CD4-positive, alpha-beta T cell treated with Interferon alpha-2 for 1 hour (primary cell): ENCODE data around the gene CEP104.
A peak's percentile ranks its signal among the peaks of the same experiment; 100 is the strongest.

ENCODE experiments used
- DNase-seq, 2 donors: peaks; one replicate each; pipeline ENCODE4 v3.0.0-alpha.2; 2020 to 2022

The CEP104 gene

GRCh38 chr1:3893190-3893589 is 36.2 kb upstream of the CEP104 start:
- DNase-seq = no peak

GRCh38 chr1:3892748-3893147 is 35.7 kb upstream of the CEP104 start:
- no peak for DNase-seq

- DNase-seq = no peak
Measured at GRCh38 chr1:3891329-3891865, 34.4 kb upstream of the CEP104 start.

GRCh38 chr1:3890389-3891328 is 33.6 kb upstream of the CEP104 start:
- DNase-seq = peak; percentile 37 to 72

DNA sequence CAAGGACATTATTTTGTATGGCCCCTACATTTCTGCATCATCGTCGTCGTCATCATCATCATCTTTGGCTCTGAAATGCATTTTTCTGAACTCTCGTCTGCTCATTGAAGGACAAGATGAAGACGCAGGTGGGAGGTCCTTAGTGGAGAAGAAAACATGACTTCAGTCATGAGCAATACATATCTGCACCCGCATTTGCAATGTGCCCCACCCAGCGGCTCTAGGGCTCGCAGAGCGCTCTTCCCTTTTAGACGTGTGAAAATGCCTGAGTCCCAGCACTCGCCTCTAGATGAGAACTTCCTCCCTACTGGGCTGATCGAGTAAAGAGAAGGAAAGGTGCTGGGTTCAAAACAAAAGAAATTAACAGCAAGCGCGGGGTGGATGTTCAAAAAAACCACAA is 32.9 kb upstream of the CEP104 start:
- peak; percentile 30 to 56 for DNase-seq

GRCh38 chr1:3888301-3888700 is 31.3 kb upstream of the CEP104 start:
- no peak for DNase-seq

GRCh38 chr1:3886691-3887090 is 29.7 kb upstream of the CEP104 start:
- no peak for DNase-seq

DNA sequence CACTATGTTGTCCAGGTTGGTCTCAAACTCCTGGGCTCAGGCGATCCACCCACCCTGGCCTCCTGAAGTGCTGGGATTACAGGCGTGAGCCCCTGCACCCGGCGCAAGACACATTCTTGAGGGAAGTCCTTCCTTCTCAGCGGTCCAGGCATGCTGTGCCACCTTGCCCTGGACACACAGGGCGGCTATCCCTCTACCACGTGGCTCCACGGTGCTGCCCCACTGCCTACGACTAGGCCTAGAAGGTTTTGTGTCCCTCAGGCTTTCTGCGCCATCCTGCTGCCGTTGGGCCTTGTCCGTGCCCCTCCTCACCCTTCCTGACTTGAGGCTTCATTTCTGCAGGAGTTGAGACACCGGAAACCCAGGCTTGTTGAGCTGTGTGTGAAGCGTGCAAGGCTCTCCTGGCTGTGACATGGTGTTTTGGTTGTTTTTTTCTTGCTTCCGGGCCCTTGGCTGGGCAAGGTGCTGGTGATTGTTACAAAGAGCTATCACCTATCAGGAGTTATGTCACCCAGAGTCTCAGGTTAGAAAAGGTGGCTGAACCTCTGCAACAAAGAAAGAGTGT is 29.2 kb upstream of the CEP104 start:
- DNase-seq = no peak

DNA sequence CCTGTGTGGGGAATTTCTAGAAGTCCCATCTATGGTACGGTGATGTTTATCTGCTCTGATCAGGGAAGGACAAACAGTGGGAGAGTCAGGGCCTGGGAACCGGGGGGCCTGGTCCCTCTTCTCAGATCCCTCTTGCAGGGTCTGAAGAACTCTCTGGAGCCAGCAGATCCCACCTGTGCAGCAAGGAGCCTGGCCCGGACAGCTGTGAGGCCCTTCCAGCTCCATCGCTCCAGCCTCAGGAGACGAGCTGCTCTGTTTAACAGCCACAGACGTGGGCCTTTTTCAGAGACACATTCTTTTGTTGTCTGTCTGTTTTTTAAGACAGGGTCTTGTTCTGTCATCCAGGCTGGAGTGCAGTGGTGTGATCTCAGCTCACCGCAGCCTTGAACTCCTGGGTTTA is 28.6 kb upstream of the CEP104 start:
- DNase-seq = no peak

DNA sequence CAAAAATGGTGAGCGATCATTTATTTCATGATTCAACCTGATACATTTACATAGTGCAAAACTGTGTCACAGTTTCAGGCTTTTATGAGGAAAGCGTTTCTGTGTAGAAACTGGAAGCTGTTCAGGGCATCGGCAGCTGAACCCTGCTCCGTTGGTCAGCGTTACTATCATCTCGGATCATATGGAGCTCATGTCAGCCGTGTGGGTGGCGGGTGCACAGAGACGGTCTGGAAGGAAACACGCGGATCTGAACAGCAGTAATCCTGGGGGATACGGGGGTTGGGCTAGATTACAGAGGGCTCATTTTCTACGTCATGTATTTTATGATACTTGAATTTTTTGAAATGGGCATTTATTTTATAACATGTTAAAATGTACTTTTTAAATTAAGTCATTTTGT is 28.0 kb upstream of the CEP104 start:
- no peak for DNase-seq

DNA sequence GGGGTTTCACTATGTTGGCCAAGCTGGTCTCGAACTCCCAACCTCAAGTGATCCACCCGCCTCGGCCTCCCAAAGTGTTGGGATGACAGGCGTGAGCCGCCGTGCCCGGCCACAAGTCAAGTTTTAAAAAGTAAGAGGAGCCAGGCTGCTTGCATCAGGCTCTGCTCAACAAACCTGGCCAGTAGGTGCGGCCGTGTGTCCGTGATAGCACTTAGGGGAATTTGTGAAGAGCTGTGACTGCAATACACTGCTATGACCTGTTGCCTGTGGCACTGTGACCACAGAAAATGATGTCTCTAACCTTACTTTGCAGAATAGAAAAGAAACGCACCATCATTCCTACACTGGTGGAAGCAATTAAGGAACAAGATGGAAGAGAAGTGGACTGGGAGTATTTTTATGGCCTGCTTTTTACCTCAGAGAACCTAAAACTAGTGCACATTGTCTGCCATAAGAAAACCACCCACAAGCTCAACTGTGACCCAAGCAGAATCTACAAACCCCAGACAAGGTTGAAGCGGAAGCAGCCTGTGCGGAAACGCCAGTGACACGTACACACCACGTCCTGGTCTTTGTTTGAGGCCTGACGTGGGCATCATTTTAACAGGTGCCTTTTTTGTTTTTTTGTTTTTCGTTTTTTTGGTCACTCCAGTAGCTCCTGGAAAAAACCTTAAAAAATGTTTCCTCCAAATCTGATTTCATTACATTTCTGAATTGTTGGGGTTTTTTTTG is 26.3 kb upstream of the CEP104 start:
- DNase-seq = peak in 1 of 2 donors; percentile 58

DNA sequence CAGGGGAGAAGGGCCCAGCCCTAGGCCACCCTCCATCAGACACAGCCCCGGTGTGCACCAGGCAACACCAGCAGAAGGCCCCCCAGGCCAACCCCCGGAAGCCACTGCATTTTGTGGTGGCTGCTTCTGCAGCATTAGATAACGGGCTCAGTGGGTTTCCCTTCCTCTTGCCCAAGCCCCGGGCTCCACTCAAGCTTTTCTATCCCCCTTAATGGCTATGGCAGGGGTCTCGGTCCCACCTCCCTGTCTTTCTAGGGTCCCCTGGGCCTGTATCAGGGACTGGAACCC is 24.1 kb upstream of the CEP104 start:
- no peak for DNase-seq

DNA sequence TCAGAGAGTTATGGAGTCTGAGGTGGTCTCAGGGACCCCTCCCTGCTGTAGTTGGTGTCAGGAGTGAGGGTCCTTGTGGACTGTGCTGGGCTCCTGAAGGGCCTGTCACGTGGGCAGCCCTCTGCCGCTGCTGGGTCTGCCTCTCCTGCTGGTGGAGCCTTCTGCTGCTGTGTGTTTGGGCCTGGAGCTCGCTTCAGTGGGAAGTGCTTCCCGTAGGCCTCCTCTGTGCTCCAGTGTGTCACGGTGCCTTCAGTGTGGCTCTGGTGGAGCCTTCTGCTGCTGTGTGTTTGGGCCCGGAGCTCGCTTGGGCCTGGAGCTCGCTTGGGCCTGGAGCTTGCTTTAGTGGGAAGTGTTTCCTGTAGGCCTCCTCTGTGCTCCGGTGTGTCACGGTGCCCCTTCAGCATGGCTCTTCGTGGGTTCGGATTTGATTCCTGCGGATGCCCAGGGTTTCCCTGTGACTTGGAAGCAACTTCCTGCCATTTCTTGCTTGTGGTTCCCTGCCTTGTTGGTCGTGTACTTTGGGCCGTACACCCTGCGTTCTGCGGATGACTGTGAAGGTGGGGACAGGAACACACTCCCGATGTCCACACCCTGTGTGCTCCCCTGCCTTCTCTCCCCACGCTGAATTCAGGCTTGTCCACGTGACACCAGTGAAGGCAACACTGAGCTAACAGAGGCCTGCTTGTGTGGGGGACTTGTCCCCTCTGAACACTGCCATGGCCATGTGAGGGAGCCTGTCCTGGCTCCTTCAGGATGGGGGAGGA is 23.6 kb upstream of the CEP104 start:
- DNase-seq = no peak

DNA sequence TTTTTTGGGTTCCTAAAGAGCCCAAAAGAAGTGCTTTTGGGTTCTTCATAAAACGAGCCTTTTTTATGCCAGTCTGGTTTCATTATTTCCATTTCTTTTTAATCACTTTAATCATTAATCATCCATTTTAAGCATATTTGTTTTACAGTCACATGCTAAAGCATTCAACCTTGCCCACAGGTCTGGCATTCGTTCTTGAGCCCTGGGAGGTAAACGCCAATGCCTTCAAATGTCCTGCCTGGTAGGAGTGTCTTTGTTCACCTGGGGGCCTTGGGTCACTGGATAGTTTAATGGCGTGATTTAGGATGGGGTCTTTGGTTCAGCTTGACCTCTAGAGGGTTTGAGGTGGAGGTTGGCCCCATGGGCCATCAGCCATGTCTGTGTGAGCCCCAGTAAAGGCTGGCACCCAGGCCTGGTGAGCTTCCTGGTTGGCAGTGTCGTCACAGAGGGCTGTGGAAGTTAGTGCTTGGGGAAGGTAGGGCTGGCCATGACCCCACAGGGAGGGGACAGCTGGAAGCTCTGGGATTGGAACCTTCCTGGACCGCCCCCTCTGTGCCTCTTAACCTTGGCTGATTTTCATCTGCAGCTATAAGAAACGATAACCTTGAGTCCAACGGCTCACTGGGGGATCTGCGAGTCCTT is 22.9 kb upstream of the CEP104 start:
- no peak for DNase-seq

GRCh38 chr1:3879099-3879498 is 22.1 kb upstream of the CEP104 start:
- no peak for DNase-seq

DNA sequence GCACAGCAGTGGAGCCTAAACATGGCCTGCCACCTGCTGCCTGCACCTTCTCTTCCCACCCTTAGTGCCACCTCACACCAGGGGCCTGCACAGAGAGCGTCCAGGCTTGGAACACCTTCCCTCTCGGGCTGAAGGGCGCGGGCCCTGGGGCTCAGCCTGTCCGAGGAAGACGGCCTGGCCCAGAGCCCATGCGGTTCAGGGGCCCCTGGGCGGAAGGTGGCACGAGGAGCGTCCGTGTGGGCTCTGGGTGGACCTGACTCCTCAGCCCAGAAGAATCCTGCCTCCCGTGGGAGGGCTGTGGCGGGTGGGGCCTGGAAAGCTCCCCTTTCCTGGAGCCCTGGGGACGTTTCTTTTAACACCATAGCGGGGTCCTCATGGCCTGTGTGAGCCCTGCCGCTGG is 19.7 kb upstream of the CEP104 start:
- DNase-seq = no peak

- DNase-seq = no peak
Measured at GRCh38 chr1:3874736-3875135, 17.7 kb upstream of the CEP104 start.

- DNase-seq = no peak
Measured at GRCh38 chr1:3872546-3872945, 15.5 kb upstream of the CEP104 start.

DNA sequence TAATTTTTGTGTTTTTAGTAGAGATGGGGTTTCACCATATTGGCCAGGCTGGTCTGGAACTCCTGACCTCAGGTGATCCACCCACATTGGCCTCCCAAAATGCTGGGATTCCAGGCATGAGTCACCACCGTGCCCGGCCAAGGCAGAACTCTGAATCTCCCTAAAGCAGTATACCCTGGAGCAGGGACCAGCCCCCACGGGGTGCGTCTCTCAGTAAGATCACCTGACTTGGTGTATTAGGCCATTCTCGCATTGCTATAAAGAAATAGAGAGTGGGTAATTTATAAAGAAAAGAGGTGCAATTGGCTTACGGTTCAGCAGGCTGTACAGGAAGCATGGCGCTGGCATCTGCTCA is 14.4 kb upstream of the CEP104 start:
- DNase-seq = no peak

DNA sequence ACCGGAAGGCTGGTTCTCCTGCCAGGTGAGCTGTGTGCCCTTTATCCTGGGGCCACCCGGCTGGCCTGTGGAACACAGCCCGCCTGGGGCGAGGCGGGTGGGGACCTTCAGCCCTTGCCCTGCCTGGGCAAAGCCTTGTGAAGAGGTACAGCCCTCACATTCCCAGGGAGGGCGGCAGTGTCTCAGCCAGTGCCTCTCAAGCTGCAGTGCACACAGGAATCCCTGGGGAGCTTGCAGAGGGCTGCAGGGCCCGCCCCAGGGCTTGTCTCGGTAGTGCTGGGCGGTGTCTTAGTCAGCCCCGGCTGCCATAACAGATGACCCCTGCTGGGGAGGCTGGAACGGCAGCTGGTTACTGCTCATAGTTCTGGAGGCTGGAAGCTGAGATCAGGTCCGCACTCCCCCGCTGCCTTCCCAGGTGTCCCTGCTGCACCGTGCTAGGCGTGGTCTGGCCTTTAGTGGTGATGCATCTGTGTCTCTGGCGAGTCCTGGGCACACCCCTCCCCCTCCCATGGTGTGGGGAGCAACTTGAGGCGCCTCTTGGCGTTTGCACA is 12.8 kb upstream of the CEP104 start:
- no peak for DNase-seq

- no peak for DNase-seq
Measured at GRCh38 chr1:3868464-3869006, 11.5 kb upstream of the CEP104 start.

GRCh38 chr1:3865606-3866160 is 8.7 kb upstream of the CEP104 start:
- DNase-seq = no peak
